HCT116 (cell line): ENCODE measurements around the gene SZT2. TPM values are rescaled to one million over a fixed set of nuclear protein-coding genes. Genes with fewer than 3 reads are reported as not detected.

Experiments used
- ATAC-seq: fragments of 200-7000 bp; cut with Tn5 transposase; 2 replicates; pipeline ENCODE4 v1.9.1; 2020; ENCODE audit warnings: mild to moderate bottlenecking, moderate library complexity
- BruUV-seq: library from RNA; stranded (reverse); fragments of 400-500 nt; replicated peaks from 2 replicates; lab custom pipeline; 2021; lab: Mats Ljungman, UMichigan
- CTCF ChIA-PET: fragments of 300-600 bp; sonication (Branson Sonifier 250); formaldehyde crosslinking; loops from one replicate; lab custom pipeline; 2021; ENCODE audit warnings: antibody characterized with exemption; lab: Charles Lee
- POLR2A ChIA-PET: fragments of 300-600, 350-600 bp; sonication (Branson Sonifier 250); formaldehyde crosslinking; loops from one replicate; lab custom pipeline; 2021; ENCODE audit warnings: antibody characterized with exemption; lab: Charles Lee
- RAD21 ChIA-PET, 2 experiments: fragments of 300-600 bp; sonication (Branson Sonifier 250); formaldehyde crosslinking; loops; one replicate each; lab custom pipeline; 2023; ENCODE audit warnings: low total read pairs in 2 of 2; ENCODE audit not compliant: uncharacterized antibody in 2 of 2, unreplicated experiment in 2 of 2, low non-redundant PET in 1 of 2; lab: Charles Lee
- DNase-seq: peaks from one replicate; pipeline ENCODE4 v3.0.0-alpha.2; 2010; ENCODE audit warnings: low read depth, low spot score
- H2AFZ ChIP-seq: fragments of 200-600 bp; shearing (Covaris generic), sonication (generic); 2 replicates; pipeline ENCODE4 v1.6.1; 2017; ENCODE audit warnings: low read depth, mixed run types, mixed read lengths, antibody characterized with exemption, low read length; ENCODE audit not compliant: poor library complexity, severe bottlenecking
- H3K27ac ChIP-seq: 2 replicates; pipeline ENCODE4 v1.5.1; 2012; ENCODE audit warnings: low read depth, low read length
- H3K27me3 ChIP-seq: fragments of 200-600 bp; sonication (generic); 2 replicates; pipeline ENCODE4 v1.6.1; 2016; ENCODE audit warnings: mixed run types, low read length, mixed read lengths; ENCODE audit not compliant: insufficient read depth
- H3K36me3 ChIP-seq, 2 experiments: fragments of 200-500 bp in 1 of 2; fragments of 200-600 bp in 1 of 2; sonication (Bioruptor generic) in 1 of 2; sonication (generic) in 1 of 2; 2 replicates each; pipeline versions ENCODE4 v1.5.1 to v1.6.1; 2014 to 2016; ENCODE audit warnings: low read length in 2 of 2, inconsistent platforms in 1 of 2, mixed read lengths in 1 of 2, mixed run types in 1 of 2; ENCODE audit not compliant: insufficient read depth in 2 of 2, control insufficient read depth in 1 of 2
- H3K4me1 ChIP-seq, 2 experiments: fragments of 200-600 bp in 1 of 2; sonication (generic) in 1 of 2; 2 replicates each; pipeline versions ENCODE4 v1.5.1 to v1.6.1; 2012 to 2017; ENCODE audit warnings: low read length in 2 of 2, inconsistent platforms in 1 of 2, mild to moderate bottlenecking in 1 of 2, mixed read lengths in 1 of 2, mixed run types in 1 of 2, moderate library complexity in 1 of 2; ENCODE audit not compliant: insufficient read depth in 2 of 2, control insufficient read depth in 1 of 2
- H3K4me2 ChIP-seq: fragments of 200-600 bp; sonication (generic); 2 replicates; pipeline ENCODE4 v1.6.1; 2017; ENCODE audit warnings: mixed run types, low read length, mixed read lengths
- H3K4me3 ChIP-seq, 2 experiments: fragments of 200-600 bp in 1 of 2; sonication (generic) in 1 of 2; replicated peaks in 1 of 2; 2 replicates each; pipeline ENCODE4 v1.5.1; 2011 to 2016; ENCODE audit warnings: low read length in 2 of 2, control low read depth in 1 of 2, low read depth in 1 of 2, mild to moderate bottlenecking in 1 of 2, mixed read lengths in 1 of 2, mixed run types in 1 of 2
- H3K79me2 ChIP-seq: fragments of 200-600 bp; sonication (generic); 2 replicates; pipeline ENCODE4 v1.6.1; 2017; ENCODE audit warnings: mild to moderate bottlenecking, mixed run types, low read length, moderate library complexity, mixed read lengths; ENCODE audit not compliant: insufficient read depth
- H3K9ac ChIP-seq: fragments of 200-600 bp; sonication (generic); 2 replicates; pipeline ENCODE4 v1.6.1; 2016; ENCODE audit warnings: low read length, mixed read lengths
- H3K9me2 ChIP-seq: fragments of 200-600 bp; sonication (generic), shearing (Covaris generic); 2 replicates; pipeline ENCODE4 v1.6.1; 2017; ENCODE audit warnings: mixed run types, mild to moderate bottlenecking, moderate library complexity; ENCODE audit not compliant: insufficient read depth
- H3K9me3 ChIP-seq, 2 experiments: fragments of 200-500 bp in 1 of 2; fragments of 200-600 bp in 1 of 2; sonication (Bioruptor generic) in 1 of 2; sonication (generic) in 1 of 2; 2 replicates each; pipeline ENCODE4 v1.6.1; 2014 to 2017; ENCODE audit warnings: low read length in 2 of 2, mixed read lengths in 2 of 2, inconsistent platforms in 1 of 2, low read depth in 1 of 2, mild to moderate bottlenecking in 1 of 2, mixed run types in 1 of 2, moderate library complexity in 1 of 2; ENCODE audit not compliant: control insufficient read depth in 1 of 2, insufficient read depth in 1 of 2
- H4K20me1 ChIP-seq: fragments of 200-600 bp; sonication (generic), shearing (Covaris generic); 2 replicates; pipeline ENCODE4 v1.6.1; 2017; ENCODE audit warnings: mixed run types, mild to moderate bottlenecking, moderate library complexity; ENCODE audit not compliant: insufficient read depth
- CBX3 ChIP-seq: IDR thresholded peaks from 2 replicates; pipeline ENCODE4 v1.6.1; 2012; ENCODE audit warnings: low read depth
- CEBPB ChIP-seq: IDR thresholded peaks from 2 replicates; pipeline ENCODE4 v1.6.1; 2012; ENCODE audit warnings: low read depth
- CTCF ChIP-seq, 3 experiments: fragments of 200-600 bp in 1 of 3; sonication (generic) in 1 of 3; IDR thresholded peaks in 2 of 3; conservative IDR thresholded peaks in 1 of 3; 2 replicates each; pipeline ENCODE4 v1.5.1; 2012 to 2017; ENCODE audit warnings: low read depth in 2 of 3, low read length in 2 of 3, antibody characterized with exemption in 1 of 3, borderline replicate concordance in 1 of 3, control low read depth in 1 of 3, mild to moderate bottlenecking in 1 of 3, mixed read lengths in 1 of 3, mixed run types in 1 of 3, moderate library complexity in 1 of 3; ENCODE audit not compliant: insufficient read depth in 1 of 3
- EGR1 ChIP-seq: IDR thresholded peaks from 2 replicates; pipeline ENCODE4 v1.6.1; 2012; ENCODE audit warnings: low read depth
- ELF1 ChIP-seq: IDR thresholded peaks from 2 replicates; pipeline ENCODE4 v1.6.1; 2012; ENCODE audit warnings: low read depth, borderline replicate concordance
- EZH2 ChIP-seq: fragments of 200-600 bp; sonication (generic); IDR thresholded peaks from 2 replicates; pipeline ENCODE4 v1.6.1; 2017; ENCODE audit warnings: antibody characterized with exemption, mixed run types
- EZH2phosphoT487 ChIP-seq: fragments of 200-600 bp; IDR thresholded peaks from 2 replicates; pipeline ENCODE4 v1.6.1; 2018; ENCODE audit warnings: antibody characterized with exemption, borderline replicate concordance
- FOSL1 ChIP-seq: IDR thresholded peaks from 2 replicates; pipeline ENCODE4 v1.6.1; 2012; ENCODE audit warnings: low read depth
- MAX ChIP-seq: IDR thresholded peaks from 2 replicates; pipeline ENCODE4 v1.6.1; 2012
- POLR2A ChIP-seq: IDR thresholded peaks from 2 replicates; pipeline ENCODE4 v1.7.0; 2011; ENCODE audit warnings: borderline replicate concordance; ENCODE audit not compliant: insufficient read depth, insufficient read length; ENCODE audit errors: extremely low read depth
- POLR2AphosphoS5 ChIP-seq: IDR thresholded peaks from 2 replicates; pipeline ENCODE4 v1.6.1; 2011; ENCODE audit warnings: mild to moderate bottlenecking, low read depth, low read length, moderate library complexity
- RAD21 ChIP-seq: IDR thresholded peaks from 2 replicates; pipeline ENCODE4 v1.6.1; 2012; ENCODE audit warnings: low read depth, mild to moderate bottlenecking
- SIN3A ChIP-seq: IDR thresholded peaks from 2 replicates; pipeline ENCODE4 v1.6.1; 2012; ENCODE audit warnings: low read depth
- SP1 ChIP-seq: IDR thresholded peaks from 2 replicates; pipeline ENCODE4 v1.6.1; 2012; ENCODE audit warnings: low read depth
- SRF ChIP-seq: IDR thresholded peaks from 2 replicates; pipeline ENCODE4 v1.6.1; 2012; ENCODE audit warnings: low read depth
- YY1 ChIP-seq: IDR thresholded peaks from 2 replicates; pipeline ENCODE4 v1.6.1; 2011; ENCODE audit warnings: low read length, low read depth, moderate library complexity, mild to moderate bottlenecking; ENCODE audit not compliant: insufficient replicate concordance; ENCODE audit errors: extremely low read depth
- ZFX ChIP-seq: fragments of 450-650 bp; IDR thresholded peaks from 2 replicates; pipeline ENCODE4 v1.6.1; 2017
- intact Hi-C: fragments of 100-400 bp; cut with micrococcal nuclease; formaldehyde crosslinking; loops from 2 replicates; pipeline ENCODE4 v1.10.0; 2022
- total RNA-seq: library from RNA; stranded (reverse); gene quantifications from one replicate; pipeline ENCODE4 v1.2.1, GENCODE V29; 2021; ENCODE audit not compliant: unreplicated experiment
- TF ChIP-seq, protein P1 (sequence below): IDR thresholded peaks from 2 replicates; pipeline ENCODE4 v1.6.1; 2012
- TF ChIP-seq, protein P2 (sequence below): IDR thresholded peaks from 2 replicates; pipeline ENCODE4 v1.6.1; 2012; ENCODE audit warnings: low read depth
- TF ChIP-seq, protein P3 (sequence below): IDR thresholded peaks from 2 replicates; pipeline ENCODE4 v1.6.1; 2011; ENCODE audit warnings: mild to moderate bottlenecking, low read length, moderate library complexity; ENCODE audit not compliant: insufficient replicate concordance; ENCODE audit errors: extremely low read depth

The SZT2 gene
- total RNA-seq, 1 experiment from 2014 or later: 43.0 TPM

- Histone ChIP-seq H3K27ac (no peak overlapping the region), H3K36me3 (peaks cover 9 to 23% of the 10 kb centered on the region in 2 experiments; a peak in 2 of 4 replicates), H4K20me1 (no peaks in the 10 kb centered on the region), H3K4me3 (no peak overlapping the region), H3K79me2 (no peaks in the 10 kb centered on the region), H3K4me1 (no peaks in the 10 kb centered on the region), H3K27me3 (no peaks in the 10 kb centered on the region), H3K9me3 (no peaks in the 10 kb centered on the region), H3K9ac (no peak overlapping the region), H3K4me2 (no peak overlapping the region), H2AFZ (no peak overlapping the region), H3K9me2 (no peaks in the 10 kb centered on the region)
- no TSS peak for BruUV-seq
- ChIA-PET RAD21 (no interaction called here), CTCF (no interaction called here), POLR2A (no interaction called here)
- no peak for DNase-seq
- intact Hi-C loops: no loop called here
- no peak for ATAC-seq
- TF ChIP-seq FOSL1 (no peak), SRF (no peak), CBX3 (no peak), EZH2phosphoT487 (no peak), SP1 (no peak), CEBPB (no peak), POLR2A (no peak), ELF1 (no peak), MAX (no peak), EZH2 (no peak), POLR2AphosphoS5 (no peak), EGR1 (no peak), CTCF (IDR thresholded peaks at IDR 0.05 in 2 of 3, conservative IDR thresholded peaks at IDR 0.05 in 1 of 3; ENCODE audit: borderline replicate concordance in 1 of 3, insufficient read depth in 1 of 3, low read depth in 2 of 3, low read length in 2 of 3) (no peak), ZFX (no peak), RAD21 (no peak), YY1 (no peak), SIN3A (no peak)
- TF ChIP-seq, protein P1, sequence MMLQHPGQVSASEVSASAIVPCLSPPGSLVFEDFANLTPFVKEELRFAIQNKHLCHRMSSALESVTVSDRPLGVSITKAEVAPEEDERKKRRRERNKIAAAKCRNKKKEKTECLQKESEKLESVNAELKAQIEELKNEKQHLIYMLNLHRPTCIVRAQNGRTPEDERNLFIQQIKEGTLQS: no peak
- TF ChIP-seq, protein P2, sequence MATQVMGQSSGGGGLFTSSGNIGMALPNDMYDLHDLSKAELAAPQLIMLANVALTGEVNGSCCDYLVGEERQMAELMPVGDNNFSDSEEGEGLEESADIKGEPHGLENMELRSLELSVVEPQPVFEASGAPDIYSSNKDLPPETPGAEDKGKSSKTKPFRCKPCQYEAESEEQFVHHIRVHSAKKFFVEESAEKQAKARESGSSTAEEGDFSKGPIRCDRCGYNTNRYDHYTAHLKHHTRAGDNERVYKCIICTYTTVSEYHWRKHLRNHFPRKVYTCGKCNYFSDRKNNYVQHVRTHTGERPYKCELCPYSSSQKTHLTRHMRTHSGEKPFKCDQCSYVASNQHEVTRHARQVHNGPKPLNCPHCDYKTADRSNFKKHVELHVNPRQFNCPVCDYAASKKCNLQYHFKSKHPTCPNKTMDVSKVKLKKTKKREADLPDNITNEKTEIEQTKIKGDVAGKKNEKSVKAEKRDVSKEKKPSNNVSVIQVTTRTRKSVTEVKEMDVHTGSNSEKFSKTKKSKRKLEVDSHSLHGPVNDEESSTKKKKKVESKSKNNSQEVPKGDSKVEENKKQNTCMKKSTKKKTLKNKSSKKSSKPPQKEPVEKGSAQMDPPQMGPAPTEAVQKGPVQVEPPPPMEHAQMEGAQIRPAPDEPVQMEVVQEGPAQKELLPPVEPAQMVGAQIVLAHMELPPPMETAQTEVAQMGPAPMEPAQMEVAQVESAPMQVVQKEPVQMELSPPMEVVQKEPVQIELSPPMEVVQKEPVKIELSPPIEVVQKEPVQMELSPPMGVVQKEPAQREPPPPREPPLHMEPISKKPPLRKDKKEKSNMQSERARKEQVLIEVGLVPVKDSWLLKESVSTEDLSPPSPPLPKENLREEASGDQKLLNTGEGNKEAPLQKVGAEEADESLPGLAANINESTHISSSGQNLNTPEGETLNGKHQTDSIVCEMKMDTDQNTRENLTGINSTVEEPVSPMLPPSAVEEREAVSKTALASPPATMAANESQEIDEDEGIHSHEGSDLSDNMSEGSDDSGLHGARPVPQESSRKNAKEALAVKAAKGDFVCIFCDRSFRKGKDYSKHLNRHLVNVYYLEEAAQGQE: no peak
- TF ChIP-seq, protein P3, sequence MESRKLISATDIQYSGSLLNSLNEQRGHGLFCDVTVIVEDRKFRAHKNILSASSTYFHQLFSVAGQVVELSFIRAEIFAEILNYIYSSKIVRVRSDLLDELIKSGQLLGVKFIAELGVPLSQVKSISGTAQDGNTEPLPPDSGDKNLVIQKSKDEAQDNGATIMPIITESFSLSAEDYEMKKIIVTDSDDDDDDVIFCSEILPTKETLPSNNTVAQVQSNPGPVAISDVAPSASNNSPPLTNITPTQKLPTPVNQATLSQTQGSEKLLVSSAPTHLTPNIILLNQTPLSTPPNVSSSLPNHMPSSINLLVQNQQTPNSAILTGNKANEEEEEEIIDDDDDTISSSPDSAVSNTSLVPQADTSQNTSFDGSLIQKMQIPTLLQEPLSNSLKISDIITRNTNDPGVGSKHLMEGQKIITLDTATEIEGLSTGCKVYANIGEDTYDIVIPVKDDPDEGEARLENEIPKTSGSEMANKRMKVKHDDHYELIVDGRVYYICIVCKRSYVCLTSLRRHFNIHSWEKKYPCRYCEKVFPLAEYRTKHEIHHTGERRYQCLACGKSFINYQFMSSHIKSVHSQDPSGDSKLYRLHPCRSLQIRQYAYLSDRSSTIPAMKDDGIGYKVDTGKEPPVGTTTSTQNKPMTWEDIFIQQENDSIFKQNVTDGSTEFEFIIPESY: no peak
Observed at GRCh38 chr1:43404353-43404752, 14.7 kb downstream of the SZT2 start.
